HG03442 (cell line): ENCODE data around the gene AHRR.
"Not testable (repeated sequence)": the region's sequence is repeated elsewhere in the genome, so short reads cannot be mapped to it uniquely, and the experiment has no call there.

Experiments
- ATAC-seq: cut with Tn5 transposase; IDR thresholded peaks from one replicate; pipeline ENCODE4 v1.9.1; 2021; ENCODE audit warnings: mild to moderate bottlenecking, moderate library complexity; ENCODE audit not compliant: unreplicated experiment

The AHRR gene

DNA sequence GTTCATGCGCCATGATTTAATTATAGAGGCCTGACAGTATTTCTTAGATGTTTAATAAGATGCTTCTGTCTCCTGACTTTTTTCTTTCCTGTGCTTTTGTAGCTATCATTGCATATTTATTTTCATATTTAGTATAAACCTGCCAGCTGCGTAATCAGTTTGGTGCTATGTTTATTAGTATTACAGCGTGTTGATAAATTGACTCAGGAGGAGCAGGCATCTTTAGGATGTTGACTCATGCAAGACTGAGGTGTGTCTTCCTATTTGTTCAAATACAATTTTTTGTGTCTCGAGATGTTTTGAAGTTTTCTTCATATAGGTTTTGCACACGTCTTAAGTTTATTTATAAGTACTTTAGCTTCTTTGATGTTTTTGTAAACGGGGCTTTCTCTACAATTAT is 85.5 kb downstream of the AHRR start:
- no peak for ATAC-seq

DNA sequence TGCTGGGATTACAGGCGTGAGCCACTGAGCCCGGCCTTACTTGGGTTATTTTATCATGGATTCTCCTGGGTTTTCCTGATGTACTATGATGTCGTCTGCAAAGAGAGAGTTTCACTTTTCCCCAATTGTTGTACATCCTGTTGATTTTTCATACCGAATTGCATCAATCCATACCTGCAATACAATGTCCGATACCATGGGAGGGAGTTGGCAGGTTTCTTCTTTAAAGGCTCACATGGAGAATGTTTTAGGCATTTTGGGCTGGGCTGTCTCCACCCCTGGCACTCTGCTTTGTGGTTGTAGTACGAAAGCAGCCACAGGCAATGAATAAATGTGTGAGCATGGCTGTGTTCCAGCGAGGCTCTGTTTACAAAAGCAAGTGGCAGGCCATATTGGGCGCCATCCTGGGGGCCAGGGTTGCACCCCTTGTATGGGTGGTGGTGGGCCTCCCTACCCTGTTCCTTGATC is 86.3 kb downstream of the AHRR start:
- no peak for ATAC-seq

DNA sequence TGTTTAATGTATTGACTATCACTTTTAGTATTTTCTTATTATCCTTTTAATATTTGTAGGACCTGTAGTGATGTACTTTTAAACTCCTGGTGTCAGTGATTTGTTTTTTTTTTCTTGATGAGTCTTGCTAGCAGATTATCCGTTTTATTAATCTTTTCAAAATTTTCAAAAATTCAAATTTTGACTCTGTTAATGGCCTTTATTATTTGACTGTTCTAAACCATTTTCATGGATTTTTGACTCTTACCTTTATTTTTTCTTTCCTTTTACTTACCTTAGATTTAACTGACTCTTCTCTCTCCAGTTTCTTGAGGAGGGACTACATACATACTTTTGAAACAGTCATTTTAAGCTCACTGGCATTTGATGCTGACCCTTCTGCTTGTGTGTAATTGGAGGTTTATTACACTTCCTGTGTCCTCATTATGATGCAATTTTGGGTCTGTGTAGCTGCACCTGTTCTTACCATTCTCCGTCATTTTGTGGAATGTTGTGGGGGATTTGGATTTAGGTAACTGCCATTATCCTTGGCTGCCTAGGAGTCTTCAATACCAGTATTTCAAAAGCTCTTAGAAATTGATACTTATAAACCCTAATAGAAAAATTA is 89.5 kb downstream of the AHRR start:
- ATAC-seq = no peak

DNA sequence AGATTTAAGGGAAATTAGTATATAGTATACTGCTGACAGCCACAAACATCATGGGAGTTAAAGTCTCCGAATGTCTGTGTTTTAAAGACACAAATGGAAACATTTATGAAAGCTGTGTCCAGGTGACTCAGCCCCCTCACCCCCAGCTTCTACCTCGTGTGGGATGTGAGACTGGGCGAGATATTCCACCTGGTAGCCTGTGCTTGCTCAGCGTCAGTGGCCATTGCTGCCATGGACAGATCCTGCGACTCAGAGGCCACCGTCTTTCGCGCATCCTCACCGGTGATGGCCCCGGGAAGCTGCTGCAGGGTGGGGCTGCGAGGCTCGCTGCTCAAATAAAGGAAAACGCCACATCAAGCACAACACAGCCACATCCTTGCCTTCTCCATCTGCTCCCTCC is 90.2 kb downstream of the AHRR start:
- no peak for ATAC-seq

DNA sequence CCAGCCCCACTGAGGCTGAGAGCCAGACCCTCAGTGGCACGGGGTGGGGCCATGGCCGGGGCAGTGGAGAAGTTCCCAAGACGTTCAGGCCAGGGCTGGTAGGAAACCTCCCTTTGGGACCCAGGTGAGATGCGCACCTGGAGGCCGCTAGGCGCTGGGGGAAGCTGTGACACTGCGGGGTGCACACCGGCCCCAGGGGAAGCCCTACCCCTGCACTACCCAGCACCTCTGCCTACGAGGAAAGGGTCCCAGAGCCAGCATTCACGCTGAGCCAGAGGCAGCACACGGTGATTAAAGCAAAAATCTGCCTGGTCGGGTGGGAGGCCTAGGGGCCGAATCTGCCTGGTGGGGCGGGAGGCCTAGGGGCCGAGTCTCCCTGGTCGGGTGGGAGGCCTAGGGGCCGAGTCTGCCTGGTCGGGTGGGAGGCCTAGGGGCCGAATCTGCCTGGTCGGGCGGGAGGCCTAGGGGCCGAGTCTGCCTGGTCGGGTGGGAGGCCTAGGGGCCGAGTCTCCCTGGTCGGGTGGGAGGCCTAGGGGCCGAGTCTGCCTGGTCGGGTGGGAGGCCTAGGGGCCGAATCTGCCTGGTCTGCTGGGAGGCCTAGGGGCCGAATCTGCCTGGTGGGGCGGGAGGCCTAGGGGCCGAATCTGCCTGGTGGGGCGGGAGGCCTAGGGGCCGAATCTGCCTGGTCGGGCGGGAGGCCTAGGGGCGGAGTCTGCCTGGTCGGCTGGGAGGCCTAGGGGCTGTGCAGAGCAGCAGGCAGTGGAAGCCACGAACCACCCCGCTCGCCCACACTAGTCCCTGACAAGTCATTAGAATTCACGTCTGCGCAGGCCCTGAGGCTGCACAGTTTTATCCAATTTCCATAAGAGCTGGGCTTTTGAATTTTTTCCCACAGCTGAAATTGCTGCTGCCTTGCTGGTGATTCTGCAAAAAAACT is 93.7 kb downstream of the AHRR start:
- ATAC-seq = not testable (repeated sequence)

DNA sequence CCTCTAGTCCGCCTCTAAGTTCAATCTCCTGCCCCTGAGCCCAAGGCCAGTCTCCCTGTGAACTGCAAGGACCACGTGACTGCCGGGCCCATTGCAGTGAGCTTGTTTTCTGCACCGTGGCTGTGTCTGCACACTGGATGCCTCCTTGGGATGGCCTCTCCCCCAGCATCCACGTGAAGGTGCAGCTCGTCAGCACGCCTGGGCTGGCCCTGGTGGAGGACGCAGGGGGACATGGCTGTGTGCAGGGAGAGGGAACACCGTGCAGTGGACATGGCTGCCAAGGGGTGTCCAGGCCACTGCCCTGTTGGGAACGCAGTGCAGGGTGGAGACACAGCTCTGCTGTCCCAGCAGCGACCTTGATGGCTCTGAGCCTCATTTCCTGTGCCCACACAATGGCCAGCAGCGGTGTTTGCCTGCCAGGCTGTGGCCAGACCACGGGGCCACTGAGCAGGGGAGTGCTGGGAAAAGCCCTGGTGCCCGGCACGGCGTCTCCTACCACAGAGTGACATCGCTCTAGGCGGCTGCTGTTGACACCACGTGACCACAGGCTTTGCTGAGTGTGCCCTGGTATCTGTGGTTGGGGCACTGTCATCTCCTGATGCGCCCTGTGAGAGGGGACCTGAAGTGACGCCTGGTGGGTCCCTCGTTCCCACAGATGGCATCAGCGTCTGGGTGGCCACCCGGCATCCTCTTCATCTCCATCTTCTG is 94.6 kb downstream of the AHRR start:
- ATAC-seq = no peak

DNA sequence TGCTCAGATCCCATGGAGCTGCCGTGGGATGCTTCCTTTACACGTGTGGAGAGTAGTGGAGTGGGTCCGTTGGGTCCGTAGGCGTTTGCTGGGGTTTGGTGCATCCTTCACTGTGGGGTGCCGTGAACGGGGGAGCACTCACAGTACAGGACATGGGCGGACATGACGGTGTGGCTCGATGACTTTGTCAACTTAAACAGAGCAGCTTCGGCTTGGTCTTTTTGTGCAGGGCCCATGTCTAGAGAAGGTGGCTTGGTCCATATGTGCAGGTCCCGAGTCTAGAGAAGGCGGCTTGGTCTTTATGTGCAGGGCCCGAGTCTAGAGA is 95.1 kb downstream of the AHRR start:
- ATAC-seq = no peak

DNA sequence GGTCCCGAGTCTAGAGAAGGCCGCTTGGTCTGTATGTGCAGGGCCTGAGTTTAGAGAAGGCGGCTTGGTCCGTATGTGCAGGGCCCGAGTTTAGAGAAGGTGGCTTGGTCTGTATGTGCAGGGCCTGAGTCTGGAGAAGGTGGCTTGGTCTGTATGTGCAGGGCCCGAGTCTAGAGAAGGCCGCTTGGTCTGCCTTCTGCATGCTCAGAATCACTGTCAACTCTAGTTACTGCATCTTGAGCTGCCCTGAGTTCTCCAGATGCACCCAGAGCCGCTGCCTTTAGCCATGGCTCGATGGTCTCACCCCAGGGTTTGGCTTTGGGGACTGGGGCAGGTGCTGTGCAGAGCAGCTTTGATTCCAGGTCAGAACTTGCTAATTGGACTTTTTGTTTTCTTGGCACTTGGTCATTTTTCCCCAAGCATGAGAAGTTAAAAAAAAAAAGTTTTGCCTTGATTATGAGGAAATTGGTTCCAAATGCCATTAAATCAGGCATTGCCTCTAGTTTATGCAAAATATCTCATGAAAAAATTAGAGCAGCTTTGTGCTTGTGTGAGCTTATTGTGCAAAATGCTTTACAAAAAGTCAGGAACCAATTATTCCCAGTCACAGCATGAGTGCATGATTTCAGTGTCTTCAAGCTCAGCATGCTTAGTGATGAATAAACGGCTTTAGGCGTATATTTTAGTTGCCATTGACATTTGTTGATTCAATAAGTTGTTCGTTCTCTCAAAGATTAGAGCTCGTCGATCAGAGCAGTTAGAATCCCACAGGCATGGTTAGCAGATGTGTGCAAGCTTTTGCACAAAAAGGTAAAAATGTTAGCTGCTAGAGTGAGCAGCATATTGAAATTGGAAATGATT is 96.0 kb downstream of the AHRR start:
- ATAC-seq = no peak

DNA sequence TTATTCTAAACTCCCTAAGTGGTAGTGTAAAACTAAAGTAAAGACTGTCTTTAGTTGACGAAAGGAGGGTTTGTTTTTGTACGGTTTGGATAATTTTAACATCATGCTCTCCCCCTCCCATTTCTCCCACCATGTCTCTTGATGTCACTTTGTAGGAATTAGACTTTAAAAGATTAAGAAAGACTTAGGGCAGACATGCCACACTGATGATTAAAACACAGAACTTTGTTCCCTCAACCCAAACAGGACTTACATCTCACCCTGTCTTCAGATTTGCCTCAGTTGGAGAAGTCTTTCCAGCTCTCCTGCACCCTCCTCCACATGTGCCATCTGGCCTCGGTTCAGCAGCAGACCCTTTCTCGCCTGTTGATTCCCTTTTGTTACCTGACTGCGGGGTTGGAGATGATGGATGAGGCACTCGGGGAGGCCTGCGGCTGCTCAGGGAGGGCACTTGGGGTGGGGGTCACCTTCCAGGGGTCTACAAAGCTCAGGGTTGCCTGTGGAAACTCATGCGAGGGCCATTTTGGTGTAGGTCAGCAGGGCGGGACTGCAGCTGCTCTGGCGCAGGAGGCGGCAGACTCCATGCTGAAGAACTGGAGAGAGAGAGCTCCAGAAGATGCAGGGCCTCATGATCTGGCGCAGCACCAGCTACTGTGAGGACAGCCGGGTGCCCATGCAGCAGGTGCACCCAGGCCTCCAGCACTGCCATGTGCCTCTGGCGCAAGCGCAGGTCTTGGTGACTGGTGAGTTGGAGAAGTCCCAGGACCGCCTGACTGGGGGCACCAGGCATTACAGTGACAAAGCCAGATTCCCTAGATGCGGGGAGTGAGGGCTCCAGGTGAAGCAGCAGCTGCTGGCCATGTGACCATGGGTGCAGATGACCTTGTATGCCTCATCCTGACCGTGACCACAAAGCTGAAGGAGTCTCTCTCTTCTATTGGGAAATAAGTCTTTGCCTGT is 96.9 kb downstream of the AHRR start:
- ATAC-seq = no peak

DNA sequence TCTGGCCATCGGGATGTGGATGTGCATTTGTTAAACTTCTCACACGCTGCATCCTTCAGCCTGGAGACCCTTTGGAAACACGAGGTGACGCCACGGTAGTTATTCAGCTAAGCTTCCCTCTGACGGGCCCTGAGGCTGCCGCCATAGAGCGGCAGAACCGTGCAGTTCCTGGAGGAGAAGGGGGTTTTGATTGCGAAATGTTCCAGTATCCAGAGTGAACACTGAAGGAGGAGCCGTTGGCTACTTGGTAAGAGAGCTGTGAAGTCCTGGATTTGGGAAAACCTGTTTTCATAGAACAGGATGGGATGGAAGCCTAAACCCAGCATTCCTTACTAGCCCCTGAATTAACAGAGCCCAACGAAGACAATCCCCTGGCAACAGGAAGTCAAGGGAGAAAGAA is 98.5 kb downstream of the AHRR start:
- ATAC-seq = no peak

DNA sequence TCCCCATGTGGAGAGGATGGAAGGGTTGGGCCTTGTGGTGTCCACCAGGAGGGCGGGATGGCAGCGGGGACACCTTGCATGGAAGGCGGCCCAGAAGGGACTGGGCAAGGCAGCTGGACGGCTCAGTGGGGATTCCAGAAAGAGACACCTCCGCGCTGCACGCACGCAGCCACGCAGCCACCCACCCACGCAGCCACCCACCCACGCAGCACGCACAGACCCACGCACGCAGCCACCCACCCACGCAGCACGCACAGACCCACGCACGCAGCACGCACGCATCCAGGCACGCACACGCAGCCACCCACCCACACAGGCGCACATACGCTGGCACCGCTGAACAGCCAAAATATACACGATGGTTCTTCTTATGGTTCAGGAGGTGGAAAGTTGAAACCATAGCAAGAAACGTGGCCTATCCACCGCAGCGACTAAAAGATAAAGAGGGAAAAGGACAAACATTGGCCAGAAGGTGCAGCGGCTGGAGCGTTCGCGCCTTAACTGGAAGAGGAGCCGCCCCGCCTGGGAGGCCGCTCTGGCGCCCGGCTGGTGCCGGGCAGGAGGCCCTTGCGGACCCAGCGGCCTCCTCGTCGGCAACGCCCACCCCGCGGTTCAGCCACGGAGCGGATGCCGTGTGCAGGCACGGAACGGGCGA is 99.2 kb downstream of the AHRR start:
- ATAC-seq = no peak

DNA sequence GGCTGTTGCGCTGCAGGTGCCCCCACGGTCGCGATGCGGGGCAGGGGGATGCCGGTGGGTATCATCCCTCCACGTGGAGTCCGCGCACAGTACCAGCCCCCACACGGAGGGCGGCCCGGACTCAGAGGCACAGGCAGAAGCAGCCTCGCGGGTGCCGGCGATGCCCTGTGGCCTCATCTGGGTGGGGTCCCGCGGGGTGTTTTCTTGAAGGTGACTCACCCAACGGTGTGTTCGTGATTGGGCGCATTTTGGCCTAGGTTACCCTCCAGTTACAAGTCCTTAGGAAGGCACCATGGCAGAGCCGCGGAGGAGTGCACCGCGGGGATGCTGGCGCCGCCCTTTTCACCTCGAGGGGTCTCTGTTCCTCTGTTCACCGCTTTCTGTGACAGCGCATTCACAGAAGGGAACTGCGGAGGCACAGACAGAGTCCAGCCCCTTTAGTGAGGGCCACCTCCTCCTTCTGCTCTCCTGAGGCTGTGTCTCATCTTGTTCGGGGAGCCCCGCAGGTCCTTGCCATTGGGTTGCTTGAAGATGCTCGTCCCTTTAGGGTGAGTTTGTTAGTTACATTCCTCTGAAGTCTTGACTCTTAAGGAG is 99.9 kb downstream of the AHRR start:
- no peak for ATAC-seq

DNA sequence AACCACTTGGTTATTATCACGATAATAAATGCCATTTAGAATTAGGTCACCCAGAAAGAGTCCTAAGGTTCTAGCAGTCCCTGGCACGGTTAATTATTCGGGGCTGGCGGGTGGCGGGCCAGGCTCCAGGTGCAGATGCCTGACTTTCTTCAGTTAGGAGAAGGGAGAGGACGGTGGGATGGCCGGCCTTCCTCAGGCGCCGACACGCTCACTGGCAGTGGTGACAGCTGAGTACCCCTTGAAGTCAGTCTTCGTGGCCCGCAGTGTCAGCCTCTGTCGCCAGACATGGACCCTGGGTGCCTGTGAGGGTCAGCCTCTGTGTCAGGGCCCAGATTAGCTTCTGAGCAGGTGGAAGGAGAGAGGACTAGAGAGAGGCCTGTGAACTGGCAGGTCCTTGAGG is 100.4 kb downstream of the AHRR start:
- no peak for ATAC-seq

DNA sequence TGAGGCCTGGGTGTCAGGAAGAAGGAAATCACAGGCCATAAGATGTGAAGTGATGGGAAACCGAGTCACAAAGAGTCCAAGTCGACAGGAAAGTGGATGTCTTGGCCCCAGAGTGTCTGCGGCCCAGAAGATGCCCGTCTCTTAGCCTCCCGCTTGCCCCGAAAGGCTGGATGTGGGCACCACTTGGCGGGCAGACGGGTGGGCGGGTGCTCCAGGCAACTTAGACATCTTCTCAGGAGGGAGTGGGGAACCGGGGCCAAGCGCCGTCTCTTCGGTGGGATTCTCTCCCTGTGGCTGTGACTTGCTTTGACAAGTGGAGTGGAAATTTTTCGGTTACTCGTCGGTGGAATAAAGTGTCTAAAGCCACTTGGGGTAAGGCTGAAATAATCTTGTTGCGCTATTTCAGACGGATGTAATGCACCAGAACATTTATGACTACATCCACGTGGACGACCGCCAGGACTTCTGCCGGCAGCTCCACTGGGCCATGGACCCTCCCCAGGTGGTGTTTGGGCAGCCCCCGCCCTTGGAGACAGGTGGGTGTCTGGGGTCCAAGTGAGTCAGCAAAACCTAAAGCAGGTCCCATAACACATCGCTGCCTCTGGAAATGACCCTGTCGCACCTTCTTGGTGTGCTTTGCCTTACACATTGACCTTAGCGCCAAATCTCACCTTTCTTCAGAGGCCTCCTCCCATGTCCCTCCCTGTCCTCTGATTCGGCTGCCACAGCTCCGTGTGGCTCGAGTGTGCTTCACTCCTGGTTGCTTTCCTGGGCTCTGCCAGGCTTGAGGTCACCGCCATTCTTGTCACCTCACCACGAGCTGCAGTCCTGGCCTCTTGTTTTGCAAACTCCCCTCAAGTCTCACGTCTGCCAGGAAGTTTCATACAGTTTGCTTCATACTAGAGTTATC is 101.1 kb downstream of the AHRR start:
- no peak for ATAC-seq

DNA sequence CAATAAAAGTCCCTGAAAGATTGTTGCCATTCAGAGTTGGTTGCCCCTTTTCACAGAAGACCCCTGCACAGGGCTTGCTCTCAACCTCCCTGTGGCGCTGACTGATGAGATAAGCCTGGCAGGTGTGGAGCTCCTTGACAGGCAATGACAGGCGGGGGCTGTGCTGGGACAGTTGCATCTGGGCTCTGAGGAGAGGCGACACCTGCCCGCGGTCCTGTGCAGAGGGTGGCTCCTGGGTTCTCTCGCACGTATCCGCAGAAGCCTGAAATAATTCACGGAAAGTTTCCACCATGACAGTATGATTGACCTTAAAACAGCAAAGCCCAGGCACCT is 101.7 kb downstream of the AHRR start:
- no peak for ATAC-seq

DNA sequence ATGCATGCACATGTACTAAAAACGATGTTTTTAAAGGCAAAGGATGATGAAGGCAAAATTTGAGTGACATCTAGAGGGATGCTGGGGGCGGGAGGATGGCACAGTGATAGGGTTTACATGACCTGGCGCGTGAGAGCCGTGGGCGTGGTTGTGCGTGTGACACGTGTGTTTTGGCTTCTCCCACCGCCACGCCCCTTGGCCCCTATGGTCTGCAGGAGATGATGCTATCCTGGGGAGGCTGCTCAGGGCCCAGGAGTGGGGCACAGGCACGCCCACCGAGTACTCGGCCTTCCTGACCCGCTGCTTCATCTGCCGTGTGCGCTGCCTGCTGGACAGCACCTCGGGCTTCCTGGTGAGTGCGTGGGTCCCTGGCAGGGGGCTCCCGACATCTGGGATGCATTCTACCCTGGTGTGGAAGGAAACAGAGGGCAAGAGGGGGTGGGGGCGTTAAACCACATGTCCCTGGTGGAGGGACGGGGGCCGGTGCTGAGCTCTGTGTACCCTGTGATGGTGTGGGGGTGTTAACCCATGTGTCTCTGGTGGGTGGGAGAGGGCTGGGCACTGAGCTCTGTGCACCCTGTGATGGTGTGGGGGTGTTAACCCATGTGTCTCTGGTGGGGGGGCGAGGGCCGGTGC is 102.2 kb downstream of the AHRR start:
- no peak for ATAC-seq

DNA sequence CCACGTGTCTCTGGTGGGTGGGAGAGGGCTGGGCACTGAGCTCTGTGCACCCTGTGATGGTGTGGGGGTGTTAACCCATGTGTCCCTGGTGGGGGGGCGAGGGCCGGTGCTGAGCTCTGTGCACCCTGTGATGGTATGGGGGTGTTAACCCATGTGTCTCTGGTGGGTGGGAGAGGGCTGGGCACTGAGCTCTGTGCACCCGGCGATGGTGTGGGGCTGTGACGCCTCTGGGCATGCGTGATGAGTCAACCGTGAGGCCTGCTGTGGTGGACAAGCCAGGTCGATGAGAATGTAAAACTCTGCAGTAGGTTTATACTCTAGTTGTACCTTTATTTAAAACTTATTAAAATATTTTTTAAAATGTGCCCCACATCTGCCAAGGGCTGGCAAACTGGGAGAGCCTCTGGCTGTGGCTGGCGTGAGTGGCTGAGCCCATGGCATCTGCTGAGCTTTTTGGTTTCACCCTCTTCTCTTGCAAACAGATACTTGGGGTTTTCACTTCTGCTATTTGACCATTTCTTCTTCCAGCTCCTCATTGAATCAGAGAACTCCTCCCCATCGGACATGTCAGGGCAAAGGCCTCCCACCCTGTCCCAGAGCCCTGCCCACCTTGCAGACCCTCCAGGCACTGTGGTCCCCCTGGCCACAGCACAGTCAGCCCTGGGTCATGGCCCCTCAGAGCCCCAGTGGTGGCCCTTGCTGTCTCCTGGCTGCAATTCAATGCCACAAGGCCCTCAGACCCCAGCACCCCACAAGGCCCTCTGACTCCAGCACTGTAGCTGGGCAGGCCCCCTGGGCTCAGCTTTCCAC is 103.0 kb downstream of the AHRR start:
- ATAC-seq = peak; percentile 81
